Upper lobe of left lung (tissue), 6 donors: ENCODE results near the gene NEK2. TPM values are rescaled to one million over a fixed set of nuclear protein-coding genes. Genes with fewer than 3 reads are reported as not detected.
A peak's percentile ranks its signal among the peaks of the same experiment; 100 is the strongest.
"Not testable (repeated sequence)": the region's sequence is repeated elsewhere in the genome, so short reads cannot be mapped to it uniquely, and the experiment has no call there.

ENCODE experiments used
- ATAC-seq, 2 donors: fragments of 200-7000 bp; cut with Tn5 transposase; one replicate each; pipeline ENCODE4 v1.9.1; 2022; ENCODE audit warnings: mild to moderate bottlenecking in 2 of 2, moderate library complexity in 2 of 2; ENCODE audit not compliant: low FRiP score in 2 of 2
- DNase-seq, 2 donors: peaks; one replicate each; pipeline ENCODE4 v3.0.0-alpha.2; 2019 to 2020
- H3K27ac ChIP-seq, 4 donors: fragments of 200-600 bp; sonication (generic); one replicate each; pipeline ENCODE4 v1.5.1; 2016 to 2019
- H3K27me3 ChIP-seq, 4 donors: fragments of 200-600 bp; sonication (generic); one replicate each; pipeline ENCODE4 v1.5.1; 2017 to 2019
- H3K36me3 ChIP-seq, 4 donors: fragments of 200-600 bp; sonication (generic); one replicate each; pipeline ENCODE4 v1.5.1; 2016 to 2019
- H3K4me1 ChIP-seq, 4 donors: fragments of 200-600 bp; sonication (generic); one replicate each; pipeline ENCODE4 v1.5.1; 2018 to 2019
- H3K4me3 ChIP-seq, 4 donors: fragments of 200-600 bp; sonication (generic); one replicate each; pipeline ENCODE4 v1.5.1; 2017 to 2019; ENCODE audit warnings: mild to moderate bottlenecking in 2 of 4, moderate library complexity in 1 of 4
- H3K9me3 ChIP-seq, 4 donors: fragments of 200-600 bp; sonication (generic); one replicate each; pipeline ENCODE4 v1.5.1; 2018 to 2019
- EP300 ChIP-seq, 4 donors: sonication (generic); formaldehyde crosslinking; IDR thresholded peaks; one replicate each; pipeline ENCODE4 v1.5.1; 2017; ENCODE audit warnings: antibody characterized with exemption in 4 of 4, control low read depth in 2 of 4
- POLR2A ChIP-seq, 4 donors: fragments of 450-650 bp; IDR thresholded peaks; one replicate each; pipeline ENCODE4 v1.5.1; 2016 to 2017; ENCODE audit warnings: antibody characterized with exemption in 4 of 4, mild to moderate bottlenecking in 2 of 4
- POLR2AphosphoS5 ChIP-seq, 2 donors: sonication (generic); formaldehyde crosslinking; IDR thresholded peaks; one replicate each; pipeline ENCODE4 v1.5.1; 2017; ENCODE audit warnings: antibody characterized with exemption in 2 of 2
- WGBS, 2 donors: methylation state at CpG; one replicate each; pipeline ENCODE4 v1.1.5; 2017 to 2018; 5-methylcytosine and 5-hydroxymethylcytosine counted together
- total RNA-seq, 6 donors: library from RNA; depleted of rRNA in 4 of 6; stranded (reverse); fragments of >200 nt in 4 of 6; gene quantifications; one replicate each; pipeline versions ENCODE4 v1.1.0 to v1.2.1, GENCODE V29; 2016 to 2021
- TF ChIP-seq, protein P1 (sequence below), 6 experiments: fragments of 450-650 bp in 4 of 6; fragments of 200-600 bp in 2 of 6; sonication (generic) in 2 of 6; IDR thresholded peaks; one replicate each; pipeline ENCODE4 v1.5.1; 2016 to 2019; ENCODE audit warnings: antibody characterized with exemption in 6 of 6
- donor health status: DM: no; HTN: no; CAD: no; lungs with moderate emphysema.
- donor health status: DM: no; HTN: yes; CAD: no; lungs with severe emphysema.

NEK2 gene
- total RNA-seq, 6 donors from 2014 or later = 0.33 to 1.8 (median 1.2) TPM; not detected in 1

DNA sequence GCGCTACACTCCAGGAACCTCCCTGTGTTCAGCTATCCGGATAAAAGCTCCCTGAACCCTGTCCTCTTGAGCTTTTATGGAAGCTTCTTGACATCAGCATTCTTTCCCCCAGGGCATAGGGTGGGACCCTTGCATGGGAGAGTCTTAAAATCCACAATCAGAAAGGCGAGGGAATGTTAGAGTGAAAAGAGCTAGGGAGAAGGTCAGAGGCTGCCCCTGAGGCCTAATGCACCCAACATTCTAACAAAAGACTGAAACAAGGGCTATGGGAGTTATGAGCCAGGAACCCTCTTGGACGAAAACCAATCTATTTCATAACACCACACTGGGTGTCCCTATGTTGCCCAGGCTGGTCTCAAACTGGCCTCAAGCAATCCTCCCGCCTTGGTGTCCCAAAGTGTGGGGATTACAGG lies 36.7 kb downstream of the NEK2 start:
- TF ChIP-seq POLR2AphosphoS5 (IDR thresholded peaks at IDR 0.05) (no peak), EP300 (IDR thresholded peaks at IDR 0.05) (no peak), POLR2A (IDR thresholded peaks at IDR 0.05) (no peak)
- TF ChIP-seq, protein P1, sequence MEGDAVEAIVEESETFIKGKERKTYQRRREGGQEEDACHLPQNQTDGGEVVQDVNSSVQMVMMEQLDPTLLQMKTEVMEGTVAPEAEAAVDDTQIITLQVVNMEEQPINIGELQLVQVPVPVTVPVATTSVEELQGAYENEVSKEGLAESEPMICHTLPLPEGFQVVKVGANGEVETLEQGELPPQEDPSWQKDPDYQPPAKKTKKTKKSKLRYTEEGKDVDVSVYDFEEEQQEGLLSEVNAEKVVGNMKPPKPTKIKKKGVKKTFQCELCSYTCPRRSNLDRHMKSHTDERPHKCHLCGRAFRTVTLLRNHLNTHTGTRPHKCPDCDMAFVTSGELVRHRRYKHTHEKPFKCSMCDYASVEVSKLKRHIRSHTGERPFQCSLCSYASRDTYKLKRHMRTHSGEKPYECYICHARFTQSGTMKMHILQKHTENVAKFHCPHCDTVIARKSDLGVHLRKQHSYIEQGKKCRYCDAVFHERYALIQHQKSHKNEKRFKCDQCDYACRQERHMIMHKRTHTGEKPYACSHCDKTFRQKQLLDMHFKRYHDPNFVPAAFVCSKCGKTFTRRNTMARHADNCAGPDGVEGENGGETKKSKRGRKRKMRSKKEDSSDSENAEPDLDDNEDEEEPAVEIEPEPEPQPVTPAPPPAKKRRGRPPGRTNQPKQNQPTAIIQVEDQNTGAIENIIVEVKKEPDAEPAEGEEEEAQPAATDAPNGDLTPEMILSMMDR (IDR thresholded peaks at IDR 0.05) = no peak
- no peak for DNase-seq

DNA sequence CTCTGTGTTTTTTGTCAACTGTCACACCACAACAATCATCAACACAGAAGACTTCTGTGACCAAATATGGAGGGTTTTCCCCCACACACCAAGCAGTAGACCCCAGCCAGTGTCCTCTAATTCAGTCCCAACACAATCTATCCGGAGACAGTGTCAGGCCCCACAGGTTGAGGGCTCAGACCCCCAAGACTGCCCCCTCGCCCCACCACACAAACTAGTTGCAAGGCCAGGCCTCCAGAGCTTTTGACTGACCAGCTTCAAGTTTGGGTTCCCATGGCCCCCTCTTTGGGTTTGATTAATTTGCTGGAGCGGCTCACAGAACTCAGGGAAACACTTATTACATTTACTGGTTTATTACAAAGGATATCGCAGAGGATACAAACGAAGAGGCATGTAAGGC lies 37.2 kb downstream of the NEK2 start:
- ATAC-seq = no peak

More for the DNA sequence above, 36.7 kb downstream of the NEK2 start:
- Histone ChIP-seq H3K9me3 (no peaks in the 10 kb centered on the region), H3K4me1 (peaks cover 2 to 4% (median 3%) of the 10 kb centered on the region in 4 donors), H3K4me3 (no peak overlapping the region), H3K27ac (no peak overlapping the region), H3K27me3 (no peaks in the 10 kb centered on the region), H3K36me3 (no peaks in the 10 kb centered on the region)
- no peak for ATAC-seq
- WGBS, 2 donors = 83 to 89% methylated on average over 5 of the region's 5 CpGs

DNA sequence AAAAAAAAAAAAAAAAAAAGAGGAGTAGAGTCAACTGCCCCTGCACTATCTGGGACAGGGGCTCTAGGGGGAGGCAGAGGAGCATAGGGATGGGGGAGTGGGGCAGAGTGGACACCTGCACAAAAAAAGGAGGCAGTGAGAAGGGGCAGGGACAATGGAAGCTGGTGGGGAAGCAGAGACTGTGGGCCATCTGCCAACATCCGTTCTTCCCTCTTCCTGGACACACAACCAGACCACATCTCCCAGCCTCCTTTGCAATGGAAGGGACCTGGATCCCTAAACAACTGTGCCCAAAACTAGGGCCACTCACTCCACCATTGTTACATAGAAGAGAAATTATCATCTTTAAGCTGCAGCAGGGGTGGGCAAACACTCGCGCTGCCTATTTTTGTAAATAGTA lies 38.4 kb downstream of the NEK2 start:
- Histone ChIP-seq H3K4me1 (peaks cover 0 to 7% (median 0%) of the 10 kb centered on the region in 4 donors), H3K27me3 (no peaks in the 10 kb centered on the region), H3K27ac (no peak overlapping the region), H3K36me3 (no peaks in the 10 kb centered on the region), H3K4me3 (no peak overlapping the region), H3K9me3 (no peaks in the 10 kb centered on the region)
- ATAC-seq = no peak
- 72 to 75% methylated on average over 3 of the region's 3 CpGs for WGBS, 2 donors
- no peak for TF ChIP-seq POLR2AphosphoS5 (IDR thresholded peaks at IDR 0.05)
- TF ChIP-seq POLR2A (IDR thresholded peaks at IDR 0.05) = no peak
- TF ChIP-seq, protein P1 (IDR thresholded peaks at IDR 0.05) = no peak
- TF ChIP-seq EP300 (IDR thresholded peaks at IDR 0.05) = no peak
- no peak for DNase-seq

More for the DNA sequence above, 37.2 kb downstream of the NEK2 start:
- H3K27me3 ChIP-seq = no peaks in the 10 kb centered on the region
- H3K9me3 ChIP-seq = no peaks in the 10 kb centered on the region
- H3K27ac ChIP-seq = no peak overlapping the region
- no peaks in the 10 kb centered on the region for H3K36me3 ChIP-seq
- H3K4me3 ChIP-seq = no peak overlapping the region
- H3K4me1 ChIP-seq = no peaks in the 10 kb centered on the region
- 68 to 70% methylated on average over 4 to 5 of the region's 5 CpGs for WGBS, 2 donors
- no peak for TF ChIP-seq EP300 (IDR thresholded peaks at IDR 0.05)
- TF ChIP-seq, protein P1 (IDR thresholded peaks at IDR 0.05) = no peak
- no peak for TF ChIP-seq POLR2A (IDR thresholded peaks at IDR 0.05)
- TF ChIP-seq POLR2AphosphoS5 (IDR thresholded peaks at IDR 0.05) = no peak
- no peak for DNase-seq

DNA sequence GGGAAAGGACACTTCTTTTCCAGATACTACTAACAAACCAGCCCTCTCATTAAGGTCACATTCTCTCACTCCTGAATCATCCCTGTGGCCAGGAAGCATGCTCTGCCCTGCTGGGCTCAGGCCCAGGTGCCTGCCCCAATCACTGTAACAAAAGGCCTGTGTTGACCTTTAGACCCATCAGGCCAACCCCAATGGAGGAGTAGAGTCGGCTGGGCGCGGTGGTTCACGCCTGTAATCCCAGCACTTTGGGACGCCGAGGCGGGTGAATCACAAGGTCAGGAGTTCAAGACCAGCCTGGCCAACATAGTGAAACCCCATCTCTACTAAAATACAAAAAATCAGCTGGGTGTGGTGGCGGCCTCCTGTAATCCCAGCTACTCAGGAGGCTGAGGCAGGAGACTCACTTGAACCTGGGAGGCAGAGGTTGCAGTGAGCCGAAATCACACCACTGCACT lies 38.8 kb downstream of the NEK2 start:
- H3K27ac ChIP-seq, H3K36me3 ChIP-seq, H3K4me3 ChIP-seq, H3K27me3 ChIP-seq, H3K9me3 ChIP-seq, ATAC-seq, H3K4me1 ChIP-seq: not testable (repeated sequence)
- peak in 1 of 2 donors; percentile 15 for DNase-seq
- WGBS, 2 donors = 75 to 87% methylated on average over 4 to 8 of the region's 9 CpGs

DNA sequence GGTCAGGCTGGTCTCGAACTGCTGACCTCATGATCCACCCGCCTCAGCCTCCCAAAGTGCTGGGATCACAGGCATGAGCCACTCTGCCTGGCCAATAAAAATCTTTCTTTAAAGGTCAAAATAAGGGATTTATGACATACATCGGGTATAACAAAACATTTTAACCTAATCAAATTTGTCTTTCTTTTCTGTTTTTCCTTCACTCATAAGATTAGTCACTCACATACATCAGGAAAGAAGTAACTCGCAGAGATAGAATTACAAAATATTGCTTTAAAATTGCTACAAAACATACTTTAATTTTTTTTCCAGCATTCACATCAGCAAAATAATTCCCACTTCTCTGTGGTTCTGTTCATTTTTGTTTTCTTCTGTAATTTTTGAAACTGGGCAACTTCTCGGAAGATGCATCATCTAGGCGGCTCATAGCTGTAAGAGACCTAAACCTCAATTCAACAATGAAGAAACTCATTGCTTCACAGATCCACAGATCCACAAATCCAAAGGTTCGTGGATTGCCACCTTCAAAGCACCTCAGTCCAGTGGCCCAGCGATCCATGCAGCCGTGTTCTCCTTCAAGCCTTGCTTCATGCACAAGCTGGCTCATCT lies 39.7 kb downstream of the NEK2 start:
- no peak for DNase-seq
- 83 to 86% methylated on average over 9 of the region's 9 CpGs for WGBS, 2 donors
- Histone ChIP-seq H3K4me3 (no peak overlapping the region), H3K4me1 (peaks cover 0 to 7% (median 0%) of the 10 kb centered on the region in 4 donors), H3K27ac (no peak overlapping the region), H3K36me3 (no peaks in the 10 kb centered on the region), H3K27me3 (no peaks in the 10 kb centered on the region), H3K9me3 (no peaks in the 10 kb centered on the region)
- TF ChIP-seq EP300 (IDR thresholded peaks at IDR 0.05) = no peak
- TF ChIP-seq, protein P1 (IDR thresholded peaks at IDR 0.05) = no peak
- no peak for TF ChIP-seq POLR2AphosphoS5 (IDR thresholded peaks at IDR 0.05)
- no peak for ATAC-seq
